ENCODE data around the gene BEX2. TPM values are rescaled to one million over a fixed set of nuclear protein-coding genes. Genes with fewer than 3 reads are reported as not detected.

Gene BEX2
- total RNA-seq, 1 experiment from 2014 or later, result 2.9 TPM

DNA sequence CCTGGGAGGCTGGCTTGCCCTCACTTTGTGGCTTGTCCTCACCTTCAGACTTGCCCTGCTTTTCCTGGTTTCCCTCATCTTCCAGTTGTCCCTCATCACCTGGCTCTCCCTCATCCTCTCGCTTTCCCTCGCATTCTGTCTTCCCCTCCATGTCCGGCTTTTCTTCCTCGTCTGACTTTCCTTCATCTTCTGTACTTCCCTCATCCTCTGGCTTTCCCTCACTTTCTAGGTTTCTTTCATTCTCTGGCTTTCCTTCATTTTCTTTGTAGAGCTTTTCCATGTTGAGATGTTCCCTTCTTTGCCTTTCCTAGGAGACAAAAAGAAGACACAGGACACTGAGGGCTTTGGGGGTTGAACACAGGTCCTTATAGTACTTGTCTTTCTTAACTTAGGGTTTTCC is 36.5 kb downstream of the BEX2 start:
- DNase-seq (ENCODE audit: low read depth), result no peak

Small RNAs within 50 kb of the gene (small RNA-seq; reads per million reads assigned to genes)
- not detected for gene Z92846.1

Other genes starting within 250 kb of the BEX2 start
- 112 and 123 TPM in 2 replicates for gene BEX1, start 246.8 kb downstream of the BEX2 start, total RNA-seq (2014; rRNA removed; shearing (Covaris generic))
- 0.85 and 1.1 TPM in 2 replicates for gene NXF3, start 217.8 kb downstream of the BEX2 start, total RNA-seq (2014; rRNA removed; shearing (Covaris generic))
- 0.90 TPM in 1 of 2 replicates, not detected in the other for gene BEX4, start 95.9 kb downstream of the BEX2 start, total RNA-seq (2014; rRNA removed; shearing (Covaris generic))
- 46.8 and 48.9 TPM in 2 replicates for gene TCEAL8, start 55.8 kb downstream of the BEX2 start, total RNA-seq (2014; rRNA removed; shearing (Covaris generic))
- not detected in 2 replicates for gene TCEAL5, start 34.2 kb downstream of the BEX2 start, total RNA-seq (2014; rRNA removed; shearing (Covaris generic))
- gene TCEAL7, start 19.2 kb upstream of the BEX2 start, total RNA-seq (2014; rRNA removed; shearing (Covaris generic)), result not detected in 2 replicates
- gene TCEAL9, start 45.5 kb upstream of the BEX2 start, total RNA-seq (2014; rRNA removed; shearing (Covaris generic)), result 40.8 and 43.8 TPM in 2 replicates
- 198 and 210 TPM in 2 replicates for gene BEX3, start 65.5 kb upstream of the BEX2 start, total RNA-seq (2014; rRNA removed; shearing (Covaris generic))
- not detected in 2 replicates for gene RAB40A, start 208.5 kb upstream of the BEX2 start, total RNA-seq (2014; rRNA removed; shearing (Covaris generic))